Stimulated activated CD4-positive, alpha-beta T cell treated with anti-CD3 and anti-CD28 coated beads, Interleukin-12 subunit alpha, Interleukin-12 subunit beta, amount 100 ng/mL, for 24 hours (primary cell): ENCODE data around the gene TEPSIN.
"Not testable (repeated sequence)": the region's sequence is repeated elsewhere in the genome, so short reads cannot be mapped to it uniquely, and the experiment has no call there.

Source experiments
- DNase-seq, 2 experiments: peaks; one replicate each; pipeline ENCODE4 v3.0.0-alpha.2; 2020; ENCODE audit warnings: low read depth in 2 of 2

TEPSIN gene

DNA sequence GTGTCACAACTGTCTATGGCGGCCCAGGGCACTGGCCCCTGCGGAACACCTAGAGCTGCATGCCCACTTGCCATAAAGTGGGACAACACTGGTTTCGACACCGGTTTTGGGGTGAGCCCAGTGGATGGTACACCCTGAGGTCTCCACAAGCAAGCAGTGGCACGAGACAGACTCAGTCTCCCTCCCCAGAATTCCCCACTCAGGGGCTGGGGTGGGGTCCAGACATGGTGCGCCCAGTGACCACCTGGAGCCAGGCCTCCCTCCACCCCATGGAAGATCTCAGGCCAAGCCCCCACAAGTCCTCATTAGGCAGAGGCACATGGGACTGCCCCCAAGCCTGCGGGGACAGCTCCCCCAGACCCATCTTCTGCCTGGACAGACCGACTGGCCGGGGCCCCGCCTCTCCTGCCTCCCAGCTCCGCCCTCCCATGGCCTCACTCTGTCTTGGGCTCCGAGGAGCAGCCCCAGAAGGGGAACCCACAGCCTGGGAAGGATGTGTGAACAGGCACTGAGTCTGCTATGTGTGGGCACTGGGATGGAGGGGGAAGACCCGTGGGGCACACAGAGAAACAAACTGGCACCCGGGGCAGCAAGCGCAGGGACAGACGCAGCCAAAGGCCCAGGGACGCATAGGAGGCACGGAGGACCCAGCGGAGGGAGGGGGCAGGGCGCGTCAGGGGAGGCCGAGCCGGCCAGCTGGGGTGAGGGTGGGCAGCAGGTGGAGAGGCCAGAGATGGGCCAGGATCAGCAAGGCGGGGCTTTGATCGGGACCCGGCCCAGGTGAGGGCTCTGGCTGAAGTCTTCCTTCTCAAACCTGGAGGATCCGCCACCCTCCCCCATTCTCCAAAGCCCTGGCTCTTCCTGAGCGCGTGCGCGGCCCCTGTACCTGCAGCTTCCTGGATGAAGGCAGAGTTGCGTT lies 2.8 kb downstream of the TEPSIN start:
- no peak for DNase-seq

DNA sequence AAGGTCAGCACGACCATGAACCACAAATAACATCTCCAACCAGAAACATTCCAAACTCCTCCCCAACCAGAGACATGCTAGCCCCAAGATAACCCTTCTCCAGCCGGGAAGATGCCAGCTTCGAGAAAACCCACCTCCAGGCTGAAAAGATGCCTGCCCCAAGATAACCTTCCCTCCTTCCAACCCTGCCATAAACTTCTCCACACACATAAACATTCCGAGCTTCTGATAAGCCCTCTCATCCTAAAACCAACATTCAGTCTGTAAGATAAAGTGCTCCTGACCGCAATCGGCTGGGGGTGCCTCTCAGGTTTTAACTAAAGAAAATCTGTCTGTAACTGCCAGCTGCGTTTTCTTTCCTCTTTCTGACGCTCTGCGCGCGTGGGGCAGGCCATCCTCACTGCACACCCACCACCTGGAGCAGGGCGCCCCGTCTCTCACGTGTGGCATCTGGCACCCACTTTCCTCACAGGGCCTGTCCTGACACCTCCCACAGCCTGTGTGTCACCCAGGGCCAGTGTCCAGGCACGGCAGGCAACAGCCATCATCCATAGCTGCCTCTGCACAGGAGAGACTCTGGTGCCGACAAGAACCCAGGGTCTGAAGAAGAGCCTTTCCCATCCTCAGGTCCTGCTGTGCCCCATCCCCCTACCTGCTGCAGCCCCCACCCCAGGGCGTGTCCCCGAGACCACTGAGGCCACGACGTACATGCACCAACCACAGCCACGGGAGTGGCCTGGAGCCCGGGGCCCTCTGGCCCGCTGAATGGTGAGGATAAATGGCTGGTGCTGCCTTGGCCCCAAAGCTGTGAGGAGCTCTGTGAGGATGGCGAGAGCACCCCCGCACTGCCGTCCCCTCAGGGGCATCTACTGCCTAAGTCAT lies 3.7 kb downstream of the TEPSIN start:
- DNase-seq: no peak

DNA sequence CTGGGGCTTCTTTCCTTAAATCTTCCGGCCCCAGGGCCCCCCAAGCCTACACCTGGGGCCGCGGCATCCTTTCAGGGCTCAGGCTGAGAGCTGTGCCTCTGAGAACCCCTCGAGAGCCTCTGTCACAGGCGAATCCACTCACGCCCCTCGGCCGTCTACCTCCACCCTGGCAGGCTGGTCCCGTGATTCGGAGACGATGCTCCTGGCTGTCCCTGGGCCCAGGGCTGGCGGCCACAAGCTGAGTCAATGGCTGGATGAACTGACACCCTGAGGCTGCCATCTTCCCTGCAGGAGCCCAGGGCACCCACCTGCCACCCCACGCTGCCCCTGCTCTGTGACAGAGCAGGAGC lies 4.4 kb downstream of the TEPSIN start:
- no peak for DNase-seq

DNA sequence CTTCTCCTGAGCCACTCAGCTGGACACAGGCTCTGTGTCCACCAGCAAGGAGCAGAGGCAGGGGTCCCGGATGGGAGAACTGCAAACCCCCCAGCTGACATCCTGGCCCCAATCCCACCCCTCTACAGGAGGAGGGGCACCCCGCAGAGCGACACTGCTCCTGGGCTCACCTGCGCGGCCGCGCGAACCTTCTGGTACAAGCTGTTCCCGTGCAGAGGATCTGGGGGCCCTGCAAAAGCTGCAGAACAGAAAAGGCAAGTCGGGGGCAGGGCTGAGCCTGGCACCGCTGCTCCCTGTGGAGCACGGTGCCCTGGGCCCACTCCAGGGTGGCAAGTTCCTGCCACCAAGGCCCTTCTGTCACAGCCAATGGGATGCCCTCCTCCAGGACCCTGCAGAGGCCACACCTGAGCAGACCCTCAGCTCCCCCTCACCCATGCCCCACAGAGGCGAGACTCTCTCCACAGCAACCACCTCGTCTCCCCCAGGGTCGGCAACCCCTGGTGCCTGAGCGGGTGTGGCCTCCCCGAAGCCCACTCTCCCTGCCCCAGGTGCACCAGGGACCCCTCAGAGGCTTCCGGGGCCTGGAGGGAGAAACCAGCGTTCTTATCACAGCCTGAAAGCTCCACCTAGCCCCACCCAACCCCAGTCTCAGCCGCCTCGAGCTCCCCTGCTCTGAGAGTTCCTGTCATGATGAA lies 4.9 kb downstream of the TEPSIN start:
- no peak for DNase-seq

DNA sequence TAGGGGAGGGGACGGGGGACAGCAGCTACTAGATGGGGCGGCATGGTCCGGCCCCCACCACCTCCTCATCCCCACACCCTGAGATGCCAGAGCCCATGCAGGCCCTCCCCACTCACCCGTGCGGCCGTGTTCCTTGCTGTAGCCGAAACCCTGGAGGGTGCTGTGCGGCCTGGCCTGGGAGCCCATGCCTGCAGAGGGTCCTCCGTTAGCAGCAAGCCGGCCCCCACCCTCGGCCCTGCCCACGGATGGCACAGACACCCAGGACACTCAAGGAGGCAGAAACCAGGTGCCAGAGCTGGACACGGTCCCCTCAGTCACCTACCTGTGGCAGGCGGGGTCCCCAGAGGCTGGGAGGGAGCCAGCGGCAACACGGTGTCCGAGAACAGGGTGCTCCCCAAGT lies 5.5 kb downstream of the TEPSIN start:
- DNase-seq: no peak

DNA sequence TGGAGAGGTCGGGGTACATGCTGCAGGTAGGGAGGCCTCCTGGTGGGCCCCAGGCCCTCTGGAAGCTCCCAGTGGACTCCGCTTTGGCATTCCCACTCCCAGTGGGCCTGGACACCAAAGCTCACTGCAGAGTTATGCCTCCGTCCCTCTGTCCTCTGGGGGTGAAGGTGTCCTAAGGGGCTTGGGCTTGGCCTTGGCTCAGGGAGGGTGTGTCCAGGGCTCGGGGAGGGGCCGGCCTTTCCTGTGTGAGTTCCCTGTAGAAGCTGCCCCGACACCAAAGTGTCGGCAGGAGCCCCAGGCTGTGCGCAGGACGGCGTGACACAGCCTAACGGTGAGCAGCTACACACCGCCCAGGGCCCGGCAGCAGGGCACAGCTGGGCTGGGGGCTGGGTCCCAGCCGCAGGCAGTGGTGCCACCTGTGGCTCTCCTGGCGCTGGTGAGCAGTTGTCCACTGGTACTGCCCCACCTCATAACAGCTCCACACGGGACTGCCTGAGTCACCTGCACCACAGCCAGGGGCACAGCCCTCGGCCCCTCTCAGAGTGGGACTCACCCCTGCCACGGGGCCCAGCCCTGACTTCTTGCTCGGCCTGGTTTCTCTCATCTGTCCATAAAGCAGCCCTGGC lies 6.1 kb downstream of the TEPSIN start:
- no peak for DNase-seq

DNA sequence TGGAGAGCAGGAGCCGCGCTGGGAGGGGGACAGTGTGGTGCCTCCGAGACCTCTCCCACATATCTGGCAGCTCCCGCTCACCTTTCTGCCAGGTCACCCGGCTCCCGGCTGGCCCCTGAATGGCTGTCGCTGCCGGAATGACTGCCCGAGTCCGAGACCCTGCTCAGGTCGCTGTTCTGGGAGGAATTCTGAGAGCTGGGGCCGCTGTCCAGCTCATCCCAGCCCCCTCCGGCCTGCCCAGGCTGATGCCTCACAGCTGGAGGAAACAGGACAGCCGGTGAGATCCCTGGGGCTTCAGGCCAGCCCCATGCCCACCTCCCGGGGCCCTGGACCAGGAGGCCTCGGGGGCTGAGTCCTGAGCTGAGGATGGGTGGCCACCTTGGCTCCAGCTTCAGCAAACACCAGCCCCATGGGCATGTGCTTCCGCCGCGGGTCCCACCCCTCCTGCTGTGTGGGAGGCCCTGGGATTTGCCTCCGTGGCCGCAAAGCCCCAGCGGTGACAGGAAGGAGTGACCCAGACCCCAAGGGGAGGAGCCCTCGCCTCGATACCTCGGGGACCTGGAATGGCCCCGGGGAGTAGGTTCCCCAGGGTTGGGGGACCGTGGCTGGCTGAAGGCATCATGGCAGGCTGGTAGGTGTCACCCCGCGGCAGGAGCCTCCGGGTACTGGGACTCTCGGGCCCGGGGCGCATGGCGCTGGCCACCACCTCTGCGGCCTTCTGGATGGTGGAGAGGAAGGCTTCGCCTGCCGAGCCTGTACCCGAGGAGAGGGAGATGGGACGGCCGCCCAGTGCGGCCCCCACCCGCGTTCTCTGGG lies 6.9 kb downstream of the TEPSIN start:
- no peak for DNase-seq

DNA sequence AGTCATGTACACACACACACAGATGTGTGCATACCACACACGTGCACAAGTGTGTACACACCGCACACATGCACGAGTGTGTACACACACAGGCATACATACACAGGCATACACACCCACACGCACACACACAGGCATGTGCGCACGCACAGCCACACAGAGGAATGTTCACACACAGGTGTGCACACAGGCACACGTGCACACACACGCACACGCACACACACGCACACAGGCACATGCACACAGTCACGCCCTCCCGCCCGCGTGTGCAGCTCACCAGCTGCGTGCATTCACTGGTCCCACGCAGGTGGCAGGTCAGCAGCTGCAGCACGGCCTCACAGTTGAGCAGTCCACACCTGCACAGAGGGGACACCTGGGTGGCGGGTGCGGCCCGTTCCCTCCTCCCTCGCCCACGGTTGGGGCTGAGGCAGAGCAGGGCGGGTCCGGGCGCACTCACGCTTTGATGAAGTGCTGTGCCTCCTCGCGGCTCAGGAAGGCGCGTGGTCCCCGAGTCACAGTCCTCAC lies 7.7 kb downstream of the TEPSIN start:
- DNase-seq: no peak

DNA sequence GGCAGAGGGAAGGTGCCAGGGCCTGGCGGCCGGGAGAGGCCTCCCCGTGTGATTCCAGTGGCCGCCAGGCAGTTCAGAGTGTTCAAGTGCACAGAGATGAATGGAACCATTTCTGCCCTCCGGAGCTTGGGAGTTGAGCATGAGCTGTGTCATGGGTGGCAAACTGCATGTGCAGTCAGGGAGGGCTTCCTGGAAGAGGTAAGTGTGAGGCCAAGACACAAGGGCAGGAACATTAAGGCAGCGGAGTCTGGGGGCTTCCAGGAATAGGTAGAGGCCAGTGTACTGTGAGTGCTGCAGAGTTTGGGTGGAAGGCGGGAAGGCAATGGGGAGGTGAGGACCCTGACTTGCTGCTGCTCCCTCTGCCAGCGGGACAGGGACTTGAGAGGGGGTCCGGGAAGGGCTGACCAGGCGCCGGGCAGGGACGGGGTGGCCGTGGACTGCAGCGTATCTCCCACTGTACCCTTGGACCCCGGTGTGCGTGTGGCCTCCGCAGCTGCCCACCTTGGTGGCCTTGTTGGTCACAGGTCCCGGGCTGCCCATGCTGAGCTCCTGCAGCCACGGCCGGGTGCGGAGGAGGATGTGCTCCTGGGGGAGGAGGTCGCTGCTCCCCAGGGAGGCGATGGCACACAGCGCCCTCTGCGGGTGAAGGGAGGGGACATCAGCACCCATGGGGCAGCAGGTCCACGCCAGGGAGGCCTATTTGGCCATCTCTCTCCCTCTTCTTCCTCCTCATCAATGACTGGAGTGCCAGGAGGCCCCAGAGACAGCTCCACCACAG lies 8.6 kb downstream of the TEPSIN start:
- no peak for DNase-seq

DNA sequence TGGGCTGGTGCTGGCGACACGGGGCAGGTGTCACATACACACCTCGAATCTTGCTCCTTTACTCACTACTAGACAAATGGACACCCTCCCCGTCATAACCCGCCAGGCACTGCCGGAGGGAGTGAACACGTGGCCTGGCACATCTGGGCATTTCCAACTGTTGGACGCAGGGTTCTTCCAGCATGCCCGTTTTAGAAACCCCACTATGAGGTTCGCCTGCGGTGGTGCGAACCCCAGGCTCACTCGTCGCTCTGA lies 9.3 kb downstream of the TEPSIN start:
- DNase-seq: no peak

DNA sequence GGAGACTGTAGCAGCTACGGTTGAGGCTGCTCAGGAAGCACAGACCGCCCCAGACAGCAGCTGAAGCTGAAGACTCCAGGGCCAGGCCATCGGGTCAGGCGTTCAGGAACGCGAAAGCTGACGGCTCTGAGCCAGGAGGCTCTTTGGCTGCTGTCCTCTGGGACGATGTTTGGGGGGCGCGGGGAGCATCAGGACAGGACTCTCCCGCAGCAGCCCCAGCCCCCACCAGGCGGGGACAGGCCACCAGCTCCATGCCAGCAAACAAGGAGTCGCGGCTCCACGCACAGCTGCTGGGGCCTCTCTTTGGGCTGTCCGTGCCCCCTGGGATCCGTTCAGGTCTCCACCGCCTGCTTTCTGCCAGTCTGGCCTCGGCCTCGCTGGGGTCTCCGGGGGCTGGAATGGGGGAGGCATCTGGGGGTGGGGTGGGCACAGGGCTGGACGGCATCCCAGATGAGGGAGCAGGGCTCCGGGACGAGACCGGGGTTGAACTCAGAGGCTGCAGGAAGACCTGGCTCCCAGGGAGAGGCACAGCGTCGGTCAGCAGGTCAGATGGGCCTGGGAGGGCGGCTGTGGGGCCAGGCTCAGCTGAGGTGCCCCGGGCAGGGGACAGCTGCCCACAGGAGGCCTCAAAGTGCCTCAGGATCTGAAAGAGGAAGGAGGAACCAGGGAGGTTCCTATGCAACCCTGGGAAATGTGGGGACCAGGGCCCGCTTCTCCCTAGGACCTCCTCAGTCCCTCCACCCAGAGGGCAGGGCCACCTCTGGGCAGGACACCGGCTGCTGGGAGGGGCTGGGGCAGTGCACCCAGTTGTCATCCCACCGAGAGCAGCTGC lies 9.8 kb downstream of the TEPSIN start:
- DNase-seq: no peak

DNA sequence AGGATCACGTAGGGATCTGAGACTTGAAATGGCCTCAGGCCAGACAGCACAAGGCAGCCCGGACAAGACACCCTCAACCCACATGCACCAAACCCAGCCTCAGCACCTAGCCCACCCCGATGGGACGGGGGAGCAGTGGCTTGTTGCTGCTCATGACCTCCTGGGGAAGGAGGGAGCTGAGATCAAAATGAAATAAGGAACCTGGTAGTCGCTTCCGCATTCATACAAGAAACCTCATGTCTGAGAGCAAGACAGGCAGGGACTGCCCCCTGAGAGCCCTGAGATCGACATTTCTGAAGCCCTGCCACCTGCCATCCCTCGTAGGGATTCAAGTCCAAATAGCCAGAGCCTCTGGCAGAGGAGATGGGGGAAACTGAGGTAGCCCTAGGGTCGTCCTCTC lies 10.4 kb downstream of the TEPSIN start:
- DNase-seq: no peak

DNA sequence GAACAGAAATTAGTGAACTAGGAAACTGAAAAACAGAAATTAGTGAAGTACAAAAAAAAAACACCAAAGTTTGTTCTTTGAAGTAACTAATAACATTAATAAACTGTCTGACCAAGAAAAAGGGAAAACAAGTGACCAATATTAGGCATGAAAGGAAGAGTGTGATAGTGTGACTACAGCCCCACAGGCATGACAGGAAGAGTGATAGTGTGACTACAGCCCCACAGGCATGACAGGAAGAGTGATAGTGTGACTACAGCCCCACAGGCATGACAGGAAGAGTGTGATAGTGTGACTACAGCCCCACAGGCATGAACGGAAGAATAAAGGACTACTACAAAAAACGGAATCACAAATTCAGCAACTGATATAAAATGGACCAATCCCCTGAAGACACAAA lies 11.2 kb downstream of the TEPSIN start:
- not testable (repeated sequence) for DNase-seq

DNA sequence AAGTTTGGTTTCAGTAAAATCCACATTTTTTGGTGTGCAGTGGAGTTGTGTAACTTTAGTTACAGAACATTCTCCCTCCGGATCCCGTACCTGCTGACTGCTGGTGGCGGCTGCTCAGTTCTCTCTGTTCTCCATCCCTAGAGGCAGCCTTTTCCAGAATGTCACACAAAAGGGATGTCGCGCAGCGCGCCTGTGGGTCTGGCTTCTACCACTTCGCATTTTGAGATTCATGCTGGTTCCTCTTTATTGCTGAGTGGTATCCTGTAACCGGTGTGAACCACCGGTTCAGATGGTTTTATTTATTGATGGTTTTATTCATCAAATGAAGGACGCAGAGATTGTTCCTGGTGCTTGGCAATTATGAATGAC lies 15.1 kb downstream of the TEPSIN start:
- DNase-seq: no peak

DNA sequence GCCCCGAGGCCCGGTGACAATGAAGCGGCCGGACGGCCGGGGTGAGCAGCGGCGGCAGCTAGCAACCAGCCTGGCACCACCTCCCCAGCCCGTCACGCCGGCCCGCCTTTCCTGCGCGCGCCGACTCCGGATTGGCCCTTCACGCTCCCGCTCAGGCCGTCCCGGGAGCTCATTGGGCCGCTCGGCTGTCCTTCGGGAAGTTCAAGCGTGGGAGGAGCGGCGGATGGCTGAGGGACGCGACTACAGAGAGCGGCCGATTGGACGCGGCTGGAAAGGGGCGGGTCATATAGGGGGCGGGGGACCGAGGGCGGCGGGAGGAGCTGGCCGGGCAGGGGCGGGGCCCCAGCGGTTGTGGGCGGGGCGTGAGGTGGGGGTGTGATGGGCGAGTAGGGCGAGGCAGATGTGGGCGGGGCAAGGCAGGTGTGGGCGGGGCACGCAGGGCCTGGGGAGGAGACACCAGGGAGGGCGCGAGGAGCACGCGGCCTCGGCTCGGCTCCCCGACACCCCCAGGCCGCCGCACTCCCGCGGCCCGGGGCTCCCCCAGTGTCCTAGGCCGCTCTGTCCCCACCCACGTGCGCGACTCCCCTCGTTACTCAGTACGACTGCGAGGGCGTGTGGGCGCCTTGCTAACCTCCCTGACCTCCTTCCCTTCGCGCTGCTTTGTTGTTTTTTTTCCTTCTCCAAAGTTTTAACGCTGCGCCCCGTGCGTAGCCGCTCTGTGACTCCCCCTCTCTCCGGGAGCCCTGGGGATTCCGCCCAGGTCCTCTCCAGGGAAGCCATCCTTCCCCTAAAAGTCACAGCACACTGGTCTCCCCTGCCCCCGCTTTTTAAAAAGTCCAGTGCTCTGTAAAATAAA lies 15.7 kb downstream of the TEPSIN start, which contains the start of gene CEP131:
TSS of gene CEP131 (minus strand) at position 60 of the 856 bp plus-strand sequence. CDS start 2,909 bp downstream, outside the sequence.
- peak; percentile 99 to 100 for DNase-seq

DNA sequence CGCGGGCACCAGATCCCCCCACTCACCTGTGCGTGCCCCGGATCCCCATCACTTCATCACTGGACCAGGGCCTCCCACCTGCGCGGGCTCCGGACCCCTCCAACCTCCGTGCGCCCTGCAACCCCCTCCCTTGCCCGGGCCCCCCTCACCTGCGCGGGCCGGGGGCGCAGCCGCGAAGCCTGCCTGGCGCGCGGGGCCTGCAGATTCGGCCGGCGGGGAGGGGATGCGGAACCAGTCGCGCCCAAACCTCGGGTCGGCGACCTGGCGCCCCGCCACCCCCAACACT lies 16.3 kb downstream of the TEPSIN start:
- DNase-seq: no peak

DNA sequence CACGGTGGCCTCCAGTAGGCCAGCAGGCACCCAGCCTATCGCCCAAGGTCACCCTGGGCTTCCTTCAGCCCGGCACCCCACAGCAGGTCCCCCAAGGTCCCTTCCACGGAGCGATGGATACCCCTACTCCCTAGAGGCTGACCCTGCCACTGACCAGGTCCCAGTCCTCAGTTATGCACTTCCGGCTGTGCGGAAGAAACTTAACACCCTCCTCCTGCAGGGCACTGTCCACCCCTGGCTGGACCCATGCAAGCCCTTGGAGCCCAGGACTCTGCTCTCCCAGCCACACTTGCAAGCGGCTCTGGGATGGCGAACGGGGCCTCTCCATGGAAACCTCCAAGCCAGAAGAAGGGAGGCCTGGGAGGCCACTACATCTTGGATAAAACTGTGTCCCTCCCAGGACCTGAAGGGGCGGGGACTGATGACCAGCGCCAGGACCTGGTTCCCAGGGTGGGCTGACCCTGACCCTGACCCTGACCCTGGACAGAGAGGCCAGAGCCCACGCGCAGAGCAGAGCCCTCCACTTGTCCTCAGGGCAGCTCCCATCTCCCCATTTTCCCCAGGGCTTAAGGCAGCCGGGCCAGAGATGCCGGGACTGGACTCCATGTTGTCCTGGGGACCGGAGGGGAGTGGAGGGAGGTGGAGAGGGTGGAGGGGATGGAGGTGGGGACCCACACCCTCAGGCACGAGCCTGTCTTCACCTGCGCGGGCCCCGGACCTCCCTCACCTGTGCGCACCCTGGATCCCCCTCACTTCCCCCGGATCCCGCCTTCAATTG lies 16.8 kb downstream of the TEPSIN start:
- no peak for DNase-seq

DNA sequence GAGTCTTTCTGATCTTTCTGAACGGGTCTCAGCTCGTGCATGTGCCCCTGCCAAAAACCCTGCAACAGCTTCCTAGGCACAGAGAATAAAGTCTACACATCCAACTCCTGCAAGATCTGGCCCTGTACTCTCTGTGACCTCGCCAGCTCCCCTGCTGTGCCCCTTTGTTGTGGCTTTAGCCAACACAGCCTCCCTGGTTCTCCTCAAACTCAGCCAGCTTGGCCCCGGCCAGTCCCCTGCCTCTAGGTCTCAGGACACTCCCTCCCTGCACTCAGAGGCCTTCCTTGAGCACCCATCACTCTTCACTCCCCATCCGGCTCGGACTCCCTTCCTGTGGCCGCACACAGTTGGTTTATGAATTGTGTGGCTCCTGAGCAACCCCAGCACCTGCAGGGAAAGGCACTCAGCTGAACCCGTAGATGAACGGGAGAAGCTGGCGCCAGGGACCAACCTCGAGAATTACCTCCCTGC lies 17.4 kb downstream of the TEPSIN start:
- DNase-seq: no peak
